Measurements from ENCODE around the gene OSM. TPM values are rescaled to one million over a fixed set of nuclear protein-coding genes. Genes with fewer than 3 reads are reported as not detected.
"Not testable (repeated sequence)": the region's sequence is repeated elsewhere in the genome, so short reads cannot be mapped to it uniquely, and the experiment has no call there.

Gene OSM
- total RNA-seq, 1 experiment from 2014 or later = not detected

- DNase-seq (ENCODE audit: low read depth) = no peak
Observed at GRCh38 chr22:30228509-30229359, 37.9 kb downstream of the OSM start.

- no peak for DNase-seq (ENCODE audit: low read depth)
Observed at GRCh38 chr22:30227438-30228228, 39.0 kb downstream of the OSM start.

DNA sequence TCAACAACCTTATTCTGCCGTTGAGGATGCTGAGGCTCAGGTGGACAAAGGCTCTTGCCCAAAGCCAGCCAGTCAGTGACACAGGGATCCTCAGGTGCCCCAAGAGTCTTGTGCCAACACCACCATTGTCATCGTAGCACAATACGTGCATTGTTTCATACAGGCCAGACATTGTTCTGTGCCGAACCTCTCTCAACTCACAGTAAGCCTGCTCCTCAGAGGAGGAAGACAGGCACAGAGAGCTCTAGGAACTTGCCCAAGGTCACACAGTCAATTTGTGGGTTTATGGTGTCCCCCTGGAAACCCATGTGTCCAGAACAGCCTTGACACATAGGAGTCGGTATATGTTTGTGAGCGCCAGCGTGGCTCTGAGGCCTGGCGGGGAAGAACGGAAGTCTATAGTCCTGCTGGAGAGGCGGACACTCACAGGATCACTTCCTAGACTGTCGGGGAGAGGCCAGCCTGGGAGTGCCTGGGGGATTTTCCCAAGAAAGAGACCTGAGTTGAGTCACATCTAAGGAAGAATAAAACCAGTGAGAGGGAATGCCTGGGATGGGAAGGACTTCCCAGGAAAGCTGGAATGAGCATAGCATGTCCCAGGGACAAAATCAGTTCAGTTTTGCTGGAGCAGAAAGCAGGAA is 40.3 kb downstream of the OSM start:
- DNase-seq (ENCODE audit: low read depth) = no peak

GRCh38 chr22:30225220-30225927 is 41.3 kb downstream of the OSM start:
- DNase-seq (ENCODE audit: low read depth) = no peak

DNA sequence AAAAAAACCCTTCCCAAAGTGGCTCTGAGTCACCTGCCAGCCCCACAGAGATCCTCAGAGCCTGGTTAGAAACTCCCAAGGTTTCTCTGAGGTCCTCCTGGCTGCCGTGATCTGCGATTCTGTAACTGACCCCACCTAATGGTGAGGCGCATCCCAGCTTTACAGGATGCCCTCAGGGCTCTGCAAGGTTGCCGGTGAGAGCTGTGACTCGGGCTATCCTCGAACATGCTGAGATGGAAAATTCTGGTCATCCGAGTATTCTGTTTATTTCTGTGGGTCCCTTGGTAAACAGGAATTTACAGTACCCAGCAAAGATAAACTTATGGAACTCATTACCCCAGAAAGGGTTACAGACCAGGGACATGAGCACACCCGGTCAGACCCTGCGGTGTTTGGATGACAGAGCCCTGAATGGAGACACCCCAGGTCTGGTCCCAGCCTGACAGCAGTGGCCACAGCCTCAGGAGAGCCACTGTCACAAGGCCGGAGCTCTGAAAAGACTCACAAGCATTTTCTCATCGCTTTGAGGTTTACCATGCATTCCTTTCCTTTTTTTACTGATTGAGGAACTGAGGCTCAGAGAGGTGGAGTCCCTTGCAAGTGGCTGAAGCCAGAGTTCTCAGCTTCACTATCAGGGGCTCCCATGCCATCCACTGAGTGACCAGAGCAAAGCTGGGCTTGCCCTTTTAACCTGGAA is 42.3 kb downstream of the OSM start:
- no peak for DNase-seq (ENCODE audit: low read depth)

DNA sequence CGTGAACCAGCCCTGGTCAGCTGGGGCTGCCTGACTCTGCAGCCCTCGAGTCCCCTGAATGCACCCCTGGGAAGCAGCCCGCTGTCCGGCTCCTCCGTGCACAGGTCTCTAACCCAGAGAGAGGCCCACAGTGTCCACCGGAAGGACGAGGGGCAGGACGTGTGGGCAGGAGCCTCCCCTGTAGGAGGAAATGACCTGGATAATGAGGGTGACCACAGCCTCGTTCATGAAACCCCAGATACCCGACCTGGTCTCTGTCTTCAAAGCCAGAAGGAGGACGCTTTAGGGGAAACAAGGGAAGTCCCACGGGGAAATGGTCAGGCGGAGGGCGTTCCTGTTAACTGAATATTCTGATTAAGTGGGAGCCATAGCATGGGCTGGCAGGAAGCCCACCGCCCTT is 43.3 kb downstream of the OSM start:
- no peak for DNase-seq (ENCODE audit: low read depth)

- no peak for DNase-seq (ENCODE audit: low read depth)
Observed at GRCh38 chr22:30222321-30222720, 44.3 kb downstream of the OSM start.

GRCh38 chr22:30221121-30221992 is 45.3 kb downstream of the OSM start:
- DNase-seq (ENCODE audit: low read depth) = no peak

- DNase-seq (ENCODE audit: low read depth) = no peak
Observed at GRCh38 chr22:30220338-30221012, 46.2 kb downstream of the OSM start.

GRCh38 chr22:30219668-30220278 is 46.9 kb downstream of the OSM start:
- DNase-seq (ENCODE audit: low read depth) = no peak

DNA sequence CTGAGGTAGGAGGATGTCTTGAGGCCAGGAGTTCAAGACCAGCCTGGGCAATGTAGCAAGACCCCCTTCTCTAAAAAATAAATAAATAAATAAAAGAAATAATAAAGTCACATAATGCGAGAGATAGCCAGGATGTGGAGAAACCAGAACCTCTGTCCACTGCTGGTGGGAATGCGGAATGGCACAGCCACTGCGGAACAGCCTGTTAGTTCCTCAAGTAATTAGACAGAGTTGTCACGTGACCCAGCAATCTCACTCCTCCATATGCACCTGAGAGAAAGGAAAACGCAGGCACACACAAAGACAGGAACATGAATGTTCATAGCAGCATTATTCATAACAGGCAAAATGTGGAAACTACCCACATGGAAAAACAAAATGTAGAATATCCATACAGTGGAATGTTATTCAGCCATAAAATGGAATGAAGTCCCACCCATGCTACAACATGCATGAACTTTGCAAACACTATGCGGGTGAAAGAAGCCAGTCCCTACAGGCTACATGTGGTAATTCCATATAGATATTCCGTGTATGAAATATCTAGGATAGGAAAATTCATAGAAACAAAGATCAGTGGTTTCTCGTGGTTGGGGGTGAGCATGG is 47.5 kb downstream of the OSM start:
- no peak for DNase-seq (ENCODE audit: low read depth)

GRCh38 chr22:30217698-30218560 is 48.7 kb downstream of the OSM start:
- DNase-seq (ENCODE audit: low read depth) = peak; percentile 39

- no peak for DNase-seq (ENCODE audit: low read depth)
Observed at GRCh38 chr22:30216710-30217109, 49.9 kb downstream of the OSM start.

GRCh38 chr22:30216272-30216671 is 50.4 kb downstream of the OSM start:
- DNase-seq (ENCODE audit: low read depth) = not testable (repeated sequence)

DNA sequence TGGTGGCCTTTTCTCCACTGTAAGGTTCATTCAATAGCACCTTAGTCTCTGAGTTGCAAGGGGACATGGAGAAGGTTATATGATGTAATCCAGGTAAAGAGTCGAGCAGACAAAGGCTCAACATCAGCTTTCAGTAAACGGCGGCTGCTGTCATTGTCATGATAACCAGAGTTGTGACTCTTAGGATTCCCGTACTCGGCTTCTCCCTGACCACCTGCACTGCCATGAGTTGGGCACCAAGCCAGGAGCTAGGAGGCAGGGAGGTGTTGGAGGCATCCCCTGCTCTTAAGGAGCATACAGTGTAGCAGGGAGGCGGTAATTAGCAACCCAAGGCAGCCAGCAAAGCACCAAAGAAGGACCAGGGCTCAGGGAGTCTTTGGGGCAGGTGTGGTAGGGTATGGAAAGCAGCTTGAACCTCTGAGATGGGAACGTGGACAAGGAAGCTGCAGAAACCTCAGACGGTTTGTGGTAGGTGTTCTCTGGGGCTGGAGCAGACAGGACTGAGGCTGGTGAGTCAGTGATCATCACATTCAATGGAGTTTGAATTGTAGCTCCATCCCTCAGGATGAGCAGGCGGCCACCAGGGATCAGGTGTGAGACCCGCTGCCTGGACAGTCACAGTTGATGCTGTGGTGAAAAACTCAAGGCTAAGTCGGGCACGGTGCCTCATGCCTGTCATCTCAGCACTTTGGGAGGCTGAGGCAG is 51.8 kb downstream of the OSM start:
- DNase-seq (ENCODE audit: low read depth) = no peak

DNA sequence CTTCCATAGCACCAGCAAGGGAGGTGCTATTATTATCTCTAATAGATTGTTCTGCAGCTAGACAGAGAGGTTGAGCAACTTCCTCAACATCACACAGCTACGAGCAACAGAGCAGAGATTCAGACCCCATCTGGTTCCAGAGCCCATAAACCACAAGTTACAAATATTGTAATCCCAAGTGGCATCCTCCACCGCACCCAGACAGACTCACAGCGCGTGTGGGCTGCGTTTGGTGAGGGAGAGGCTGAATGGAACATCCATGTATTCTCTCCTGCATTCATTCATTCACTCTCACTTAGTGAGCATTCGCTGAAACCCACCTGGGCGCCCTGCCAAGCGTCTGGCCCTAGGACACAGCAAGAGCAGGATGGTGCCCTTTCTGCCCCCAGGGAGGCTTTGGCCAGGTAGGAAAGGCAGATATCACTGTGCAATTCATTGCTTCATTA is 53.6 kb downstream of the OSM start:
- DNase-seq (ENCODE audit: low read depth) = peak; percentile 77

Data from LHCN-M2 (cell line).